Upper lobe of right lung (tissue), 1 donor: Measurements from ENCODE around the gene GON7. TPM values are rescaled to one million over a fixed set of nuclear protein-coding genes. Genes with fewer than 3 reads are reported as not detected.
A peak's percentile ranks its signal among the peaks of the same experiment; 100 is the strongest.
"Not testable (repeated sequence)": the region's sequence is repeated elsewhere in the genome, so short reads cannot be mapped to it uniquely, and the experiment has no call there.

ENCODE experiments used
- ATAC-seq: fragments of 200-7000 bp; cut with Tn5 transposase; one replicate; pipeline ENCODE4 v1.9.1; 2020; ENCODE audit warnings: mild to moderate bottlenecking, moderate library complexity
- DNase-seq: peaks from one replicate; pipeline ENCODE4 v3.0.0-alpha.2; 2020
- H3K27ac ChIP-seq: fragments of 200-600 bp; one replicate; pipeline ENCODE4 v1.8.0; 2022
- H3K27me3 ChIP-seq: fragments of 200-600 bp; one replicate; pipeline ENCODE4 v1.8.0; 2022; ENCODE audit warnings: mild to moderate bottlenecking
- H3K36me3 ChIP-seq: fragments of 200-600 bp; one replicate; pipeline ENCODE4 v1.8.0; 2022
- H3K4me1 ChIP-seq: fragments of 200-600 bp; one replicate; pipeline ENCODE4 v1.8.0; 2022
- H3K4me3 ChIP-seq: fragments of 200-600 bp; one replicate; pipeline ENCODE4 v1.8.0; 2022; ENCODE audit warnings: mild to moderate bottlenecking
- H3K9me3 ChIP-seq: fragments of 200-600 bp; one replicate; pipeline ENCODE4 v1.8.0; 2022
- intact Hi-C: fragments of 100-400 bp; cut with DNase I; formaldehyde crosslinking; loops from one replicate; pipeline ENCODE4 v1.11.0; 2022
- total RNA-seq: library from RNA; stranded (reverse); fragmentation: NEBNext Ultra II Directional; extraction: Animal tissue kit (Norgen Biotek cat#: 25700); gene quantifications from one replicate; pipeline ENCODE4 v1.2.1, GENCODE V29; 2021
- TF ChIP-seq, protein P1 (sequence below): fragments of 200-600 bp; IDR thresholded peaks from one replicate; pipeline ENCODE4 v1.8.0; 2022; ENCODE audit warnings: antibody characterized with exemption
- donor health status: DM: no; HTN: yes; CAD: no; lungs with severe emphysema.

GON7 gene
- total RNA-seq, 1 donor from 2014 or later = 10.5 TPM

DNA sequence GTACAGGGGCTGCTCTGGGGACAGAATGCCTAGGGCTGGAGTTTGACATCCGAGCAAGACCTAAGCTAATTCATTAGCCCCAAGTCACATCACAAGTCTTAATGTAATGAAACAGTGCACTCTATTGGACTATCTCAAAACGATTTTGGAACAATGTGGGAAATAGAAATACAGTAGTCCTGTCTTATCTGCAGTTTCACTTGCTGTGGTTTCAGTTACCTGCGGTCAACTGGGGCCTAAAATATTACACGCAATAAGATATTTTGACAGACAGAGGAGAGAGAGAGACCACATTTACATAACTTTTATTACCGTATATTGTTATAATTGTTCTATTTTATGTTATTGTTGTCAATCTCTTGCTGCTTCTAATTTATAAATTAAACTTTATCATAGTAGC, 43.3 kb downstream of the GON7 start:
- Histone ChIP-seq H3K4me1 (no peaks in the 10 kb centered on the region), H3K9me3 (no peaks in the 10 kb centered on the region), H3K27me3 (no peaks in the 10 kb centered on the region), H3K36me3 (no peaks in the 10 kb centered on the region), H3K27ac (no peak overlapping the region), H3K4me3 (no peak overlapping the region)
- ATAC-seq = no peak
- intact Hi-C loops = no loop called here
- no peak for DNase-seq
- TF ChIP-seq, protein P1, sequence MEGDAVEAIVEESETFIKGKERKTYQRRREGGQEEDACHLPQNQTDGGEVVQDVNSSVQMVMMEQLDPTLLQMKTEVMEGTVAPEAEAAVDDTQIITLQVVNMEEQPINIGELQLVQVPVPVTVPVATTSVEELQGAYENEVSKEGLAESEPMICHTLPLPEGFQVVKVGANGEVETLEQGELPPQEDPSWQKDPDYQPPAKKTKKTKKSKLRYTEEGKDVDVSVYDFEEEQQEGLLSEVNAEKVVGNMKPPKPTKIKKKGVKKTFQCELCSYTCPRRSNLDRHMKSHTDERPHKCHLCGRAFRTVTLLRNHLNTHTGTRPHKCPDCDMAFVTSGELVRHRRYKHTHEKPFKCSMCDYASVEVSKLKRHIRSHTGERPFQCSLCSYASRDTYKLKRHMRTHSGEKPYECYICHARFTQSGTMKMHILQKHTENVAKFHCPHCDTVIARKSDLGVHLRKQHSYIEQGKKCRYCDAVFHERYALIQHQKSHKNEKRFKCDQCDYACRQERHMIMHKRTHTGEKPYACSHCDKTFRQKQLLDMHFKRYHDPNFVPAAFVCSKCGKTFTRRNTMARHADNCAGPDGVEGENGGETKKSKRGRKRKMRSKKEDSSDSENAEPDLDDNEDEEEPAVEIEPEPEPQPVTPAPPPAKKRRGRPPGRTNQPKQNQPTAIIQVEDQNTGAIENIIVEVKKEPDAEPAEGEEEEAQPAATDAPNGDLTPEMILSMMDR = no peak

DNA sequence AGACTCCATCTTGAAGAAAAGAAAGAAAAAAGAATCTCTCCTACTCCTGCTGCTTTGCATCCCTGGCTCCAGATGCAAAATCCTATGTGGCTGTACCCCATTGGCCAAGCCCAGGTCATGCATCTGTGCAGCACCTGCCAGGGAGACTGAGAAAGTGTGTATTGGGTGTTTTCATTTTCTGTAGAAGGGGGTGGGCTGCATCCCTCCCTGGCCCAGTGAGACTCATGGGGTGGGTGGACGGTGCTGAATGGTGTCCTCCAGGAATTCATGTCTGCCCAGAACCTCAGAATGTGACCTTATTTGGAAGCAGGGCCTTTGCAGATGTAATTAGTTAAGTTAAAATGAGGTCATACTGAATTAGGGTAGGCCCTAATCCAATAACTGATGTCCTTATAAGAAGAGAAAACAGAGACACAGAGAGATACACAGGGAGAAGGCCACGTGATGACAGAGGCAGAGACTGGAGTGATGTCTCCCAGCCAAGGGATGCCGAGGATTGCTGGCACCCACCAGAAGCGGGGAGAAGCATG, 45.4 kb downstream of the GON7 start:
- TF ChIP-seq, protein P1 = no peak
- Histone ChIP-seq H3K36me3 (no peaks in the 10 kb centered on the region), H3K27me3 (no peaks in the 10 kb centered on the region), H3K4me3 (no peak overlapping the region), H3K27ac (no peak overlapping the region), H3K9me3 (no peaks in the 10 kb centered on the region), H3K4me1 (no peaks in the 10 kb centered on the region)
- intact Hi-C loops = no loop called here
- peak; percentile 26 for DNase-seq
- ATAC-seq = no peak

DNA sequence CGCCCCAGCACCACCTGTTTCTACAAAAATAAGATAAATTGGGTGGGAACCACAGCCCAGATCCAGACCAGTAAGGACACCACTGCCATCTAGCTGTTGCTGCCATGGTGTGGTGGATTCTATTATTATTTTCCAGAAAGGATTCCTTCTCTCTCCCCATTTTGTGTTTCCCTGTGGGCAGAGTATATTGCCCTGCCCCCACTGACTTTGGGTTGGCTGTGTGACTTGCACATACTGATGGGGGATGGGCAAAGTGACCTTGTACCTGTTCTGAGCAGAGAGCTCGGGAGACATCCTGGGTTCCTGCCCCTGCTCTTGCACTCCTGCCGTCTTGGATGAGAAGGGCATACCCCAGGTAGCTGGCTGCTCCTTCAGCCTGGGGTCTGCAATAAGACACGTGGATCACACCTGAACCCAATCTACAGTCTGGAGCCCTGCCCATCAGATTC, 46.5 kb downstream of the GON7 start:
- Histone ChIP-seq H3K4me1 (no peaks in the 10 kb centered on the region), H3K4me3 (no peak overlapping the region), H3K36me3 (no peaks in the 10 kb centered on the region), H3K9me3 (no peaks in the 10 kb centered on the region), H3K27me3 (no peaks in the 10 kb centered on the region), H3K27ac (no peak overlapping the region)
- TF ChIP-seq, protein P1 = peak; percentile 15
- DNase-seq = no peak
- intact Hi-C loops = no loop called here
- peak; percentile 48 for ATAC-seq

DNA sequence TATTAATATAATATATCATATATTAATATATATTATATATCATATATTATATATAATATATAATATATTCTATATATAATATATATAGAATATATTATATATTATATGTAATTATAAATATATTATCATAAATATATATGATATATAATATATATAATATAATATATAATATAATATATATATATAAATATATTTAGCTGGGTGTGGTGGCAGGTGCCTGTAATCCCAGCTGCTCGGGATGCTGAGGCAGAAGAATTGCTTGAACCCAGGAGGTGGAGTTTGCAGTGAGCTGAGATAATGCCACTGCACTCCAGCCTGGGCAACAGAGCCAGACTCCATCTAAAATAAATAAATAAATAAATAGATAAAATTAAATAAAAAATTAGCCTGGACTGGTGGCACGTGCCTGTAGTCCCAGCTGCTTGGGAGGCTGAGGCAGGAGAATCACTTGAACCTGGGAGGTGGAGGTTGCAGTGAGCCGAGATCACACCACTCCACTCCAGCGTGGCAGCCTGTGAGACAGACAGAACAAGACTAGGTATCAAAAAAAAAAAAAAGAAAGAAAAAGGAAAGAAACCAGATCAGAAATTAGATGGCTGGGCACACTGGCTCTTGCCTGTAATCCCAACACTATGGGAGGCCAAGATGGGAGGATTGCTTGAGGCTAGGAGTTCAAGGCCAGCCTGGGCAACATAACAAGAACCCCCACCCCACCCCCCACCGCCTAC, 47.1 kb downstream of the GON7 start:
- H3K4me3 ChIP-seq, H3K4me1 ChIP-seq, H3K9me3 ChIP-seq, ATAC-seq, H3K27ac ChIP-seq, intact Hi-C loops, H3K36me3 ChIP-seq, DNase-seq, H3K27me3 ChIP-seq: not testable (repeated sequence)

DNA sequence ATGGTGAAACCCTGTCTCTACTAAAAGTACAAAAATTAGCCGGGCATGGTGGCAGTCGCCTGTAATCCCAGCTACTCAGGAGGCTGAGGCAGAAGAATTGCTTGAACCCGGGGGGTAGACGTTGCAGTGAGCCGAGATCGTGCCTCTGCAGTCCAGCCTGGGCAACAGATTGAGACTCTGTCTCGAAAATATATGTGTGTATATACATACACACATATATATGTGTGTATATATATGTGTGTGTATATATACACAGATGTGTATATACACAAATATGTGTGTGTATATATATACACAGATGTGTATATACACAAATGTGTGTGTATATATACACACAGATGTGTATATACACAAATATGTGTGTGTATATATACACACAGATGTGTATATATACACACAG, 48.5 kb downstream of the GON7 start:
- H3K4me3 ChIP-seq, H3K27ac ChIP-seq, intact Hi-C loops, ATAC-seq, H3K9me3 ChIP-seq, DNase-seq, H3K36me3 ChIP-seq, H3K4me1 ChIP-seq, H3K27me3 ChIP-seq: not testable (repeated sequence)

DNA sequence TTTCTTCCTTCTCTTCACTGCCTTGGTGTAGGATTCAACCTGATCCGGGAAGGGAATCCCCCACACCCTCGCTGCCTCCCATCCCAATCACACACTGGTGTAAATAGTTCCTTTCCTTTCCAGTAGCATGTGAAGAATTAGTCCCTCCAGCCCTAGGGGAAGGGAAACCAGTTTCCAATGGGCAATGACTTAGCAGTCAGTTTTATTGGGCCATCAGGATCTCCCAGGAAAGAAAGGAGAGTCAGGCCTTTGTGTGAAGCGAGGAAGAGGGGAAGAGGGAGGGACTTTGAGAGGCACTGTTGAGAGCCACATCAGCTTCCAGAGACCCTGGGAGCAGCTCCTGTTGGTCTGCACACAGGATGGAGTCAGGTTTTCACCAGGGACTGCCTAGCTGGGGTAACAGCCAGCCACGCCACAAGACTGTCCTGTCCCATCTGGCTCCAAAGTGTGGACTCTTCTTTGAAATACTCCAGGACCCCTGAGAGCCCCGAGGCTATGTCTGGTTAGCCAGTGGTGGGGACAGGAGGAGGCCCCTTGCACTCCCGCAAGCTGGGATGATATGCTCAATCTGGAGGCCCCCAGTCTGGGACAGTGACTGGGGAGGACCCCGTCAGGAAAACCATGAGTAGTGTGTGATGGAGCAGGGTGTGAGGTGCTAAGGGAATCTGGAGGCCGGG, 50.0 kb downstream of the GON7 start:
- no peaks in the 10 kb centered on the region for H3K27me3 ChIP-seq
- no peak overlapping the region for H3K4me3 ChIP-seq
- H3K27ac ChIP-seq = no peak overlapping the region
- no peak for DNase-seq
- ATAC-seq = no peak
- intact Hi-C loops = no loop called here
- H3K4me1 ChIP-seq = no peaks in the 10 kb centered on the region
- no peaks in the 10 kb centered on the region for H3K9me3 ChIP-seq
- TF ChIP-seq, protein P1 = no peak
- H3K36me3 ChIP-seq = no peaks in the 10 kb centered on the region
